Suprapubic skin (tissue), 4 donors: ENCODE results near the gene CHST11.

Source experiments
- CTCF ChIP-seq, 2 donors: fragments of 200-600 bp in 1 of 2; fragments of 450-650 bp in 1 of 2; sonication (generic) in 1 of 2; IDR thresholded peaks; one replicate each; pipeline ENCODE4 v1.5.1; 2016 to 2019; ENCODE audit warnings: antibody characterized with exemption in 2 of 2, mild to moderate bottlenecking in 1 of 2, moderate library complexity in 1 of 2
- EP300 ChIP-seq: sonication (generic); formaldehyde crosslinking; IDR thresholded peaks from one replicate; pipeline ENCODE4 v1.6.1; 2017; ENCODE audit warnings: antibody characterized with exemption
- POLR2A ChIP-seq, 2 donors: fragments of 450-650 bp; IDR thresholded peaks; one replicate each; pipeline ENCODE4 v1.6.1; 2017; ENCODE audit warnings: antibody characterized with exemption in 2 of 2, mild to moderate bottlenecking in 2 of 2, moderate library complexity in 2 of 2
- POLR2AphosphoS5 ChIP-seq, 3 donors: sonication (generic); formaldehyde crosslinking; IDR thresholded peaks; one replicate each; pipeline ENCODE4 v1.6.1; 2017; ENCODE audit warnings: antibody characterized with exemption in 3 of 3

DNA sequence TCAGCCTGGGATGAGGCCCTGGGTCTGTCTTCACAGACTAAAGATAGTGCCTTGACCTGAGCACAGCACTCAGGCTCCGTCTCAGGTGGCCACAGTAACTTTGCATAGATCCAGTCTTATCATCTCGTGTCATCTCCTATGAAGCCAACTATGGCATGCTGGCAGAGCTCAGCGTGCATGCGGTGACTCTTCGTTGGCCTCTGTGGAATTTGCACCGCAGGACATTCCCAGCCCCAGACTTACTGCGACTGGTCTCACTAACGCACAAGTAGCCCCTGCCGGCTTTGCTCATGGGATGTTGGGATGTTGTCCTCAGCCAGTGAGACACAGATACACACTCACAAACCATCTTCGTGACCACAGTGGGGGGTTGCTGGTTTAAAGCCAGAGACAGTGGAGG, 199.6 kb downstream of the CHST11 start:
- TF ChIP-seq EP300, result no peak
- TF ChIP-seq CTCF (IDR thresholded peaks at IDR 0.05), result no peak
- TF ChIP-seq POLR2AphosphoS5 (IDR thresholded peaks at IDR 0.05), result no peak
- TF ChIP-seq POLR2A (IDR thresholded peaks at IDR 0.05), result no peak
